Stimulated activated CD8-positive, alpha-beta memory T cell treated with anti-CD3 and anti-CD28 coated beads, Interleukin-12 subunit alpha, Interleukin-12 subunit beta, amount 100 ng/mL, for 4 hours (primary cell): Measurements from ENCODE around the gene GSX2.
"Not testable (repeated sequence)": the region's sequence is repeated elsewhere in the genome, so short reads cannot be mapped to it uniquely, and the experiment has no call there.

Experiments
- DNase-seq: peaks from one replicate; pipeline ENCODE4 v3.0.0-alpha.2; 2020; ENCODE audit warnings: low read depth

GSX2 gene

GRCh38 chr4:54103190-54103574, 3.2 kb downstream of the GSX2 start:
- no peak for DNase-seq

- DNase-seq = no peak
Measured at GRCh38 chr4:54104907-54105306, 4.9 kb downstream of the GSX2 start.

DNA sequence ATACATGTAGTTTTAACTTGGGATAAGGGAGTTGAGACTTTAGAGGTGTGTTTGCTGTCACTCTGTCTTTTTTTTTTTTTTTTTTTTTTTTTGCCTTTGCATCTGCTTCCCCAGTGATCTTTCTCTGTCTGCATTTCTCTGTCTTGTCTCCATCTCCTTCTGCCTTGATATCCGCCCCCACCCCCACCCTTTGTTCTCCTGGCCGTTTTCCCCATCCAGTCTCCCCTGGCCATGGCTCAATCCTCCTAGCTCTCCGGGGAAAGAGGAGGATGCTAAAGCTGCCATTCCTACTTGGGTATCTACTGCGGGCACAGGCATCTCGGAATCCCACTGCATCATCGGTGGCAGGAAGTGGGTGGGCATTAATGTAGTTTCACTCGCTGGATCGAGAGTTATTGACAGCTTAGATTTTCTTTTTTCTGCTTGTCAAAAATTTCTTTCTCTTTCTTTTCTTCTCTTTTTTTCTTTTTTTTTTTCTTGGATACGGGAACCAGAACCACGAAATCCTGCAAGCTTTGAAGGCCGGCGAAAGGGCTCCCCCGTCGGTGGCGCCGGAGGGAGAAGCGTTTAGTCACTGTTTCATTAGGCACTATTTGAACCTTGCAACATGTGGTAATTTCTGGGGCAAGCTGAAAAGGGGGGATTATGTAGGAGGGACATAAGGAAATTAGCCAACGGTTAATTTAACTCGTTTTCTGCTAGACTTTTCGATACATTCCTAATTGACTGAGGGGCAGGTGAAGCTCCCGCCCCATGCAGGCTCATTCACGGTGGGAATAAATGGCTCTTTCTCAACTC, 8.2 kb downstream of the GSX2 start:
- DNase-seq = no peak

DNA sequence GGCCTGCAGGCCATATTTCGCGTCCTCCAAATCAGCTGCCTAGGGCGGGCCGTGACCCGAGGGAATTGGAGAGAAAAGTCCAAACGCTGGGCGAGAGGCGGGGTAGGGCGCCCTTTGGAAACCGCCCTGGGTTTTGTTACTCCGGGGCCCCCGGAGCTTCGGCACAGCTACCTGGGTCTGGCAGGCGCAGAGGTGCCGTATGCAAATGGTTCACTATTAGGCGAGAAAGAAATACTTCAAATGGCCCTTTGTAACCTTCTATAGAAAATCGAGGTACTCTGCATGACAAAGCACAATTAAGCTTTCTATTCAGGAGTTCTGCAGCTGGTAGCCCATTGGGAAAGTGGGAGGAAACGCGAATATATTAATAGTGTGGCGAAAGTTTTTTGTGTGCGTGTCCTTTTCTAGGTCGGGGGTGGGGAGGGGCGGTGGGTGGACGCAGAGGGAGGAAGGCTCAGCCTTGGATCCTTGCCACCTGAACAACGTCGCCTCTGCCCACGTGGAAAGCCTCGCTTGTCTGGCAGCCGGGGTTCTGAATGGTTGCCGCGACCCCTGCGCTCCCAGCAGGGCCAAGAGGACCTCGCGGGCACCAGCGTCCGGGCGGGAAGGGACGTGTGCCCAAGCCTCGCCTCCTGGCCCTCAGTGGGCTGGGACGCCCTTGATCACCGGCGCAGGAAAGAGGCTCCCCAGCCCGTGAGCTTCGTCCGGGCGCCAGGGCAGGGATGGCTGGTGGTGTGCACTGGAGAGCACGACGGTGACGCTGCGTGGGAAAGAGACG, 9.5 kb downstream of the GSX2 start:
- DNase-seq = no peak

- DNase-seq = no peak
Measured at GRCh38 chr4:54110019-54110416, 10.1 kb downstream of the GSX2 start.

GRCh38 chr4:54113206-54113605, 13.2 kb downstream of the GSX2 start:
- DNase-seq = not testable (repeated sequence)

DNA sequence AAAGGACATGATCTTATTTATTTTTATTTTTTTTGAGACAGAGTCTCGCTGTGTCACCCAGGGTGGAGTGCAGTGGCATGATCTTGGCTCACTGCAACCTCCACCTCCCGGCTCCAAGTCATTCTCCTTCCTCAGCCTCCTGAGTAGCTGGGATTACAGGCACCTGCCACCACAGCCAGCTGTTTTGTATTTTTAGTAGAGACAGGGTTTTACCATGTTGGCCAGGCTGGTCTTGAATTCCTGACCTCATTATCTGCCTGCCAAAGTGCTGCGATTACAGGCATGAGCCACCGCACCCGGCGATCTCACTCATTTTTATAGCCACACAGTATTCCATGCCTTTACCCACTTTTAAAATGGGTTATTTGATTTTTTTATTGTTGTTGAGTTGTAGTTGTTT, 16.3 kb downstream of the GSX2 start:
- not testable (repeated sequence) for DNase-seq

DNA sequence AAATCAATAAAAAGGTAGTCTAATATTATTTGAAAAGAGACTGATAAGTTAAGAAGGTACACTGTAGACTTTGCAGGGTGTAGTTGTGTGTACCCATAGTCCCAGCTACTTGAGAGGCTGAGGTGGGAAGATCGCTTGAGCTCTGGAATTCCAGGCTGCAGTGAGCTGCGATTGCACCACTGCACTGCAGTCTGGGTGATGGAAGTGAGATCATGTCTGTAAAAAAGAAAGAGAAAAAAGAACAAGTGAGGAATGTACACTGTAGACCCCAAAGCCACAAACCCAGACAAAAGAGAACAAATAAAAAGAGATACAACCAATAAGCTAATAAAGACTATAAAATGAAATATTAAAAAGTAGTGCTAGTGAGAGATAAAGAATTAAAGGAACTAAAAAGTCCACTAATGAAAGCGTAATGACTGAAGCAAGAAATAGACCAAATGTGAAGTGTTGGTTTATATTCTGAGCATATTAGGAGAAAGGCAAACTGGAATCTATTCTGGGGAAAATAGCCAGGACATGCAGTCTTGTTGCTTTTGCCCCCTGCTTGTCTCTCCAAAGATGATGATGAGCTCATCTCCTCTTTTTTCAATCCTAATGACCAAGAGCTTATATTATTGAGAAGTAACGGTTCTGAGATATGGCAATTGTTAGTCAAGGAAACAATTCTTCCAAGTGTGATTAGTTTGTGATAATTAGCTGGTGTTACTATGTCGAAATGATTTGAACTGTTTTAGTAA, 19.1 kb downstream of the GSX2 start:
- DNase-seq = no peak

GRCh38 chr4:54120518-54120917, 20.6 kb downstream of the GSX2 start:
- no peak for DNase-seq

GRCh38 chr4:54127660-54128059, 27.7 kb downstream of the GSX2 start:
- no peak for DNase-seq

DNA sequence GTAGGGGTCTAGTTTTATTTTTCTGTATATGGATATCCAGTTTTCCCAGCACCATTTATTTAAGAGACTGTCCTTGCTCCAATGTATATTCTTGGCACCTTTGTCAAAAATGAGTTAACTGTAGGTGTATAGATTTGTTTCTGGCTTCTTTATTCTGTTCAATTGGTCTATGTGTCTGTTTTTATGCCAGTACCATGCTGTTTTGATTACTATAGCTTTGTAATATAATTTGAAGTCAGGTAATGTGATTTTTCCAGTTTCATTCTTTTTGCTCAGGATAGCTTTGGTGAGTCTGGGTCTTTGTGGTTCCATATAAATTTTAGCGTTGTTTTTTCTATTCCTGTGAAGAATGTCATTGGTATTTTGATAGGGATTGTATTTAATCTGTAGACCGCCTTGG, 28.7 kb downstream of the GSX2 start:
- DNase-seq = not testable (repeated sequence)

DNA sequence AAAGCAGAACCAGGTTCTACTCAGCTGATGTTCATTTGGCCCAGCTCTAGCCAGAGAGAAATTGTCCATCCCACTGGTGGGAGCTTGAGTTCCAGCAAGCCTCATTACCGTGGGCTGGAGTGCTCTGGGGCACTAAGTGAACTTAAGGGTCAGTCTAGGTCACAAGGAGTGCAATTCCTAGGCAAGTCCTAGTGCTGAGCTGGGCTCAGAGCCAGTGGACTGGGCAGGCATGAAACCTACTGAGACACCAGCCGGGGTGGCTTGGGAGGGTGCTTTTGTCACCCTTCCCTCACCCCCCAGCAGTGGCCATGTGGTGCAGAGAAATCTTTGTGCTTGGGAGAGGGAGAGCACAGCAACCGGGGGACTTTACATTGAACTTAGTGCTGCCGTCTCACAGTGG, 39.4 kb downstream of the GSX2 start:
- no peak for DNase-seq

DNA sequence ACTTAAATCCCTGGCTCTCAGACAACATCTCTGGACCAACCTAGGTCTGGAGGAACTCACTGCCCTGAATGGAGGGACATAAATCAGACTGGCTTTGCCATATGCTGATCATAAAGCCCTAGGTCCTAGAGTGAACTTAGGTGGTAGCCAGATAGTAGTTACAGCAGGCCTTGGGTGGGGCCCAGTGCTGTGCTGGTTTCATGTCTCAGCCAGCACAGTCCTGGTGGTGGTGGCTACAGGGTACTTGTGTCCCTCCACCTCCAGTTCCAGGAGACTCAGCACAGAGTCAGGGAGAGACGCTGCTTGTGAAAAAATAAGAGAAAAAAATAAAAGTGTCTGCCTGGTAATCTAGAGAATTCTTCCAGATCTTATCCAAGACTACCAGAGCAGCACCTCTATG, 40.3 kb downstream of the GSX2 start:
- no peak for DNase-seq

GRCh38 chr4:54144199-54144598, 44.2 kb downstream of the GSX2 start:
- DNase-seq = no peak

GRCh38 chr4:54144661-54145171, 44.8 kb downstream of the GSX2 start:
- DNase-seq = no peak

DNA sequence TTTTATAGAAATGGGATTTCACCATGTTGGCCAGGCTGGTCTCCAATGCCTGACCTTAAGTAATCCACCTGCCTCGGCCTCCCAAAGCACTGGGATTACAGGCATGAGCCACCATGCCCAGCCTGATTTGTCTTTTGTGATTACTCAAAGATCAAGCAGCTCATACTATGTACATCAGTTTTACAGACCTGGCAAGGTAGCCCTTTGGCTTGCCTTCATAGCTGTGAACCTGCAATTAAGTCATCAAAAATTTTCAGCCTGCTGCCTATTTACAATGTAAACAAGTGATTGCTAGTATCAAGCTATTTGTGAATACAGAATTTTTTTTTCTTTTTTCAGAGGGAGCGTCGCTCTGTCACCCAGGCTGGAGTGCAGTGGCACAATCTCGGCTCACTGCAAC, 46.2 kb downstream of the GSX2 start:
- DNase-seq = no peak

DNA sequence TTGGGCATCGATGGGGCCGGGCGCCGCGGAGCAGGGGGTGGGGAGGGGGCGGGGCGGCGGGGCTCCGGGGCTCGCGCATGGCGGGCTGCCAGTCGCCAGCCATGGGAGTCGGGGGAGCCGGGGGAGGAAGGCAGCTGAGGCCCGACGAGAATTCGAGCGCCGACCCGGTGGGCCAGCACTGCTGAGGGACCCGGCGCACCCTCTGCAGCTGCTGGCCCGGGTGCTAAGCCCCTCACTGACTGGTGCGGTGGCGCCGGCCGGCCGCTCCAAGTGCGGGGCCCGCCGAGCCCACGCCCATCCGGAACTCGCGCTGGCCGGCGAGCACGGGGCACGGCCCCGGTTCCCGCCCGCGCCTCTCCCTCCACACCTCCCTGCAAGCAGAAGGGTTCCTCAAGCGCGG, 49.4 kb downstream of the GSX2 start:
- no peak for DNase-seq
